ENCODE measurements around the gene HOXC9. TPM values are rescaled to one million over a fixed set of nuclear protein-coding genes. Genes with fewer than 3 reads are reported as not detected.

The HOXC9 gene
- total and polyA plus RNA-seq, 9 of the 15 experiments (the other 6 are each of a cell fraction or from before 2014, with no cell fraction given): 1.1 to 10.5 (median 9.3) TPM

DNA sequence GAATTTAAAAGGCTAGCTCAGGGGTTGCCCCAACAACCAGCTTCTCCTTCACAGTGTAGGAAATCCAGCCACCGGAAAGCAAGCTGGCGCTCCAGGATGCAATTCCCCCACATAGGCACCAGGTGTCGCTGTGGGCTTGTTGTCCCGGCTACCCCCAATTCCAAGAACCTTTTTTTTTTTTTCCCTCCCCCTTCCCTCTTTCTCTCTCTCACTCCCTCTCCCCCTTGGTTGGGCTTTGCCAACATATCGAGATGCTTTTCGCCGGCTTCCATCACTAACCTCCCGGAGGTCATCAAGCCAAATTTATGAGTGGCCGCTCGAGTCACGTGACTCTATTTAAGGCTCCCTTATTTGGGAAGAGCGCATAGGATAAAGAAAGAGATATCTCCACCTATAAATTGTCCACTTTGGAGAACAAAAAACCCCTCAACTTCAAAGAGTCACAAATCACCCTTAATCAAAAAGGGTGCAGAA lies 32.7 kb downstream of the HOXC9 start, which contains the start of gene HOXC5 (continued):
- no peak for TF ChIP-seq CEBPZ (IDR thresholded peaks at IDR 0.05; ENCODE audit: borderline replicate concordance, low read depth, low read length)
- 0 out of 2 replicates have a peak, but pooled peaks have one; percentile 17 for TF ChIP-seq EP300 (IDR thresholded peaks at IDR 0.05; ENCODE audit: low read length)
- peak; percentile 64 for TF ChIP-seq CBFA2T2 (conservative IDR thresholded peaks at IDR 0.05)
- TF ChIP-seq, protein P1, sequence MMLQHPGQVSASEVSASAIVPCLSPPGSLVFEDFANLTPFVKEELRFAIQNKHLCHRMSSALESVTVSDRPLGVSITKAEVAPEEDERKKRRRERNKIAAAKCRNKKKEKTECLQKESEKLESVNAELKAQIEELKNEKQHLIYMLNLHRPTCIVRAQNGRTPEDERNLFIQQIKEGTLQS (IDR thresholded peaks at IDR 0.05): no peak
- TF ChIP-seq, protein P1 (CRISPR knock-in tag; conservative IDR thresholded peaks at IDR 0.05): no peak
- peak; percentile 58; the same call in 1 of the 2 replicates for TF ChIP-seq TRIM28 (IDR thresholded peaks at IDR 0.05)
- no peak for TF ChIP-seq HNRNPUL1 (IDR thresholded peaks at IDR 0.05; ENCODE audit: low read length)
- no peak for TF ChIP-seq SMARCC2 (IDR thresholded peaks at IDR 0.05; ENCODE audit: low read depth)
- no peak for TF ChIP-seq ATF1 (CRISPR knock-in tag; IDR thresholded peaks at IDR 0.05)
- no peak for TF ChIP-seq ATF1 (tag; IDR thresholded peaks at IDR 0.05)
- TF ChIP-seq SAFB2 (IDR thresholded peaks at IDR 0.05; ENCODE audit: borderline replicate concordance, low read depth, low read length, severe bottlenecking): no peak
- TF ChIP-seq POLR2B (IDR thresholded peaks at IDR 0.05; ENCODE audit: low read depth, partially characterized antibody): no peak
- TF ChIP-seq, protein P2, sequence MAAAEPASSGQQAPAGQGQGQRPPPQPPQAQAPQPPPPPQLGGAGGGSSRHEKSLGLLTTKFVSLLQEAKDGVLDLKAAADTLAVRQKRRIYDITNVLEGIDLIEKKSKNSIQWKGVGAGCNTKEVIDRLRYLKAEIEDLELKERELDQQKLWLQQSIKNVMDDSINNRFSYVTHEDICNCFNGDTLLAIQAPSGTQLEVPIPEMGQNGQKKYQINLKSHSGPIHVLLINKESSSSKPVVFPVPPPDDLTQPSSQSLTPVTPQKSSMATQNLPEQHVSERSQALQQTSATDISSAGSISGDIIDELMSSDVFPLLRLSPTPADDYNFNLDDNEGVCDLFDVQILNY (CRISPR knock-in tag; IDR thresholded peaks at IDR 0.05): no peak
- no peak for TF ChIP-seq E2F6 (IDR thresholded peaks at IDR 0.05; ENCODE audit: borderline replicate concordance in 1 of 2, extremely low read depth in 1 of 2, insufficient read depth in 1 of 2, insufficient read length in 1 of 2, low read depth in 1 of 2, low read length in 1 of 2, poor library complexity in 1 of 2, severe bottlenecking in 1 of 2)
- TF ChIP-seq ZNF121 (CRISPR knock-in tag; conservative IDR thresholded peaks at IDR 0.05): no peak
- TF ChIP-seq, protein P3, sequence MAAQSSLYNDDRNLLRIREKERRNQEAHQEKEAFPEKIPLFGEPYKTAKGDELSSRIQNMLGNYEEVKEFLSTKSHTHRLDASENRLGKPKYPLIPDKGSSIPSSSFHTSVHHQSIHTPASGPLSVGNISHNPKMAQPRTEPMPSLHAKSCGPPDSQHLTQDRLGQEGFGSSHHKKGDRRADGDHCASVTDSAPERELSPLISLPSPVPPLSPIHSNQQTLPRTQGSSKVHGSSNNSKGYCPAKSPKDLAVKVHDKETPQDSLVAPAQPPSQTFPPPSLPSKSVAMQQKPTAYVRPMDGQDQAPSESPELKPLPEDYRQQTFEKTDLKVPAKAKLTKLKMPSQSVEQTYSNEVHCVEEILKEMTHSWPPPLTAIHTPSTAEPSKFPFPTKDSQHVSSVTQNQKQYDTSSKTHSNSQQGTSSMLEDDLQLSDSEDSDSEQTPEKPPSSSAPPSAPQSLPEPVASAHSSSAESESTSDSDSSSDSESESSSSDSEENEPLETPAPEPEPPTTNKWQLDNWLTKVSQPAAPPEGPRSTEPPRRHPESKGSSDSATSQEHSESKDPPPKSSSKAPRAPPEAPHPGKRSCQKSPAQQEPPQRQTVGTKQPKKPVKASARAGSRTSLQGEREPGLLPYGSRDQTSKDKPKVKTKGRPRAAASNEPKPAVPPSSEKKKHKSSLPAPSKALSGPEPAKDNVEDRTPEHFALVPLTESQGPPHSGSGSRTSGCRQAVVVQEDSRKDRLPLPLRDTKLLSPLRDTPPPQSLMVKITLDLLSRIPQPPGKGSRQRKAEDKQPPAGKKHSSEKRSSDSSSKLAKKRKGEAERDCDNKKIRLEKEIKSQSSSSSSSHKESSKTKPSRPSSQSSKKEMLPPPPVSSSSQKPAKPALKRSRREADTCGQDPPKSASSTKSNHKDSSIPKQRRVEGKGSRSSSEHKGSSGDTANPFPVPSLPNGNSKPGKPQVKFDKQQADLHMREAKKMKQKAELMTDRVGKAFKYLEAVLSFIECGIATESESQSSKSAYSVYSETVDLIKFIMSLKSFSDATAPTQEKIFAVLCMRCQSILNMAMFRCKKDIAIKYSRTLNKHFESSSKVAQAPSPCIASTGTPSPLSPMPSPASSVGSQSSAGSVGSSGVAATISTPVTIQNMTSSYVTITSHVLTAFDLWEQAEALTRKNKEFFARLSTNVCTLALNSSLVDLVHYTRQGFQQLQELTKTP (IDR thresholded peaks at IDR 0.05; ENCODE audit: low read depth in 1 of 2, partially characterized antibody in 2 of 2): peak in 1 of 2 experiments; percentile 87
- TF ChIP-seq BRF1 (IDR thresholded peaks at IDR 0.05; ENCODE audit: borderline replicate concordance, extremely low read depth, insufficient read length): no peak
- no peak for TF ChIP-seq ZNF696 (CRISPR knock-in tag; conservative IDR thresholded peaks at IDR 0.05)
